Right lobe of liver (tissue), 6 donors: ENCODE results near the gene C6orf47. TPM values are rescaled to one million over a fixed set of nuclear protein-coding genes. Genes with fewer than 3 reads are reported as not detected.

ENCODE experiments used
- ATAC-seq, 4 donors: fragments of 200-7000 bp; cut with Tn5 transposase; one replicate each; pipeline ENCODE4 v1.9.1; 2020; ENCODE audit warnings: mild to moderate bottlenecking in 4 of 4, moderate library complexity in 4 of 4
- DNase-seq, 3 donors: peaks; one replicate each; pipeline ENCODE4 v3.0.0-alpha.2; 2020
- H3K27ac ChIP-seq, 3 donors: fragments of 200-600 bp; one replicate each; pipeline ENCODE4 v1.8.0; 2022
- H3K27me3 ChIP-seq, 2 donors: fragments of 200-600 bp; one replicate each; pipeline ENCODE4 v1.8.0; 2022
- H3K36me3 ChIP-seq, 4 donors: fragments of 200-600 bp; sonication (generic) in 1 of 4; one replicate each; pipeline versions ENCODE4 v1.5.1 to v1.8.0; 2017 to 2022; ENCODE audit warnings: control low read depth in 1 of 4
- H3K4me1 ChIP-seq, 4 donors: fragments of 200-600 bp; sonication (generic) in 1 of 4; one replicate each; pipeline versions ENCODE4 v1.5.1 to v1.8.0; 2017 to 2022; ENCODE audit warnings: control low read depth in 1 of 4
- H3K4me3 ChIP-seq, 3 donors: fragments of 200-600 bp; one replicate each; pipeline ENCODE4 v1.8.0; 2022
- H3K9me3 ChIP-seq, 4 donors: fragments of 200-600 bp; sonication (generic) in 1 of 4; one replicate each; pipeline versions ENCODE4 v1.5.1 to v1.8.0; 2017 to 2022; ENCODE audit warnings: control low read depth in 1 of 4
- POLR2A ChIP-seq: fragments of 450-650 bp; IDR thresholded peaks from one replicate; pipeline ENCODE4 v1.6.1; 2017; ENCODE audit warnings: antibody characterized with exemption, mild to moderate bottlenecking
- WGBS: methylation state at CpG from one replicate; pipeline ENCODE4 v1.1.6; 2018; ENCODE audit warnings: low coverage, low lambda C conversion rate; ENCODE audit not compliant: insufficient coverage; ENCODE audit errors: missing lambda C conversion rate; 5-methylcytosine and 5-hydroxymethylcytosine counted together
- intact Hi-C, 2 donors: fragments of 100-400 bp; cut with DNase I; formaldehyde crosslinking; loops; one replicate each; pipeline versions ENCODE4 v1.11.2 to v1.14.1; 2022
- total RNA-seq, 6 experiments: library from RNA; depleted of rRNA in 2 of 6; stranded (reverse); fragments of >200 nt in 2 of 6; fragmentation: NEBNext Ultra II Directional in 3 of 6; extraction: Animal tissue kit (Norgen Biotek cat#: 25700) in 3 of 6; gene quantifications; one replicate each; pipeline versions ENCODE4 v1.1.0 to v1.2.4, GENCODE V29; 2016 to 2023
- TF ChIP-seq, protein P1 (sequence below), 4 donors: fragments of 200-600 bp in 3 of 4; fragments of 450-650 bp in 1 of 4; IDR thresholded peaks; one replicate each; pipeline versions ENCODE4 v1.5.1 to v1.8.0; 2016 to 2022; ENCODE audit warnings: antibody characterized with exemption in 4 of 4, mild to moderate bottlenecking in 2 of 4
- donor health status: DM: no; HTN: yes; CAD: no.
- donor health status: DM: no; HTN: no; CAD: no.
- donor health status: DM: no; HTN: no; CAD: no.
- donor health status: DM: no; HTN: yes; CAD: no.
- donor health status: DM: no; HTN: yes; CAD: no.

The C6orf47 gene
- total RNA-seq, 6 experiments from 2014 or later = 6.6 to 8.7 (median 7.6) TPM

DNA sequence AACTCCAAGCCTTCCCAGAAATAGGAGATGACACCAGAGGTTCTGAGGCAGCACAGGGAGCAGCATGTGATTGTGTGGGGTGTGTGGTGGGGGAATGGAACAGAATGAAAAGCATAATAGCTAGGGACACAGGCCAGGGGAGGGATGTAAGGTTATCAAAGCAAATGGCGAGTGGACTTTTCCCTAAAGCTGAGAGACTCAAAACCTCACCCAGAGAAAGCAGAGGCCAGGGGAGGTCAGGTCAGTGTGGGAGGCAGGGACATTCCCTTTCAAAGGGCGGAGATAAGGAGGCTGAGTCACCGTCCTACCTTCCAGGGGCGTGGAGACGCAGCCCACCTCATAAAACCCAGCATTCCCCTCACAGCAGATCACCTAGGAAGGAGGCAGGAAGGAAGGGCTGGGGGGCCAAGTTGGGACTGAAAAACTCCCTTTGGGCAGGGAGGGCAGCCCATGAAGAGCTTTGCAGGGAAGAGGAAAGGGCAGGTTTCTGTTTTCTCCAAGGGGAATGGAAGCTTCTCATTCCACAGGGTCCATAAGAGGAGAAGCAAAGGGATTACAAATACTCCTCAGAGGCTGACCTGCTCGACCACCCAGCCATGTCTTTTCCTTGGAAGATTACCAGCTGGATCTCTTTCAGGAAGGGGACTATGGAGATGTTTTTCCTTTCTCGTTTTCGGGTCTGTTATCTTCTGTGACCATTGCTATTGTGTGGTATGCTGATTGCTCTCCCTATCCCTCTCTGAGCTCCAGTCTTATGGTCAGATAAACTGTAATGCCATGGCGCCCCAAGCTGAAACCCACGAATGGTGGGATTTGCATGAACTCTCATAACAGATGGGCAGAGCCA lies 29.9 kb upstream of the C6orf47 start:
- intact Hi-C loops = no loop called here
- Histone ChIP-seq H3K4me3 (no peak overlapping the region), H3K27me3 (no peaks in the 10 kb centered on the region), H3K27ac (no peak overlapping the region), H3K4me1 (no peaks in the 10 kb centered on the region), H3K36me3 (peaks cover 0 to 81% (median 24%) of the 10 kb centered on the region in 4 donors), H3K9me3 (no peaks in the 10 kb centered on the region)
- 40% methylated on average over 9 of the region's 10 CpGs for WGBS
- TF ChIP-seq, protein P1, sequence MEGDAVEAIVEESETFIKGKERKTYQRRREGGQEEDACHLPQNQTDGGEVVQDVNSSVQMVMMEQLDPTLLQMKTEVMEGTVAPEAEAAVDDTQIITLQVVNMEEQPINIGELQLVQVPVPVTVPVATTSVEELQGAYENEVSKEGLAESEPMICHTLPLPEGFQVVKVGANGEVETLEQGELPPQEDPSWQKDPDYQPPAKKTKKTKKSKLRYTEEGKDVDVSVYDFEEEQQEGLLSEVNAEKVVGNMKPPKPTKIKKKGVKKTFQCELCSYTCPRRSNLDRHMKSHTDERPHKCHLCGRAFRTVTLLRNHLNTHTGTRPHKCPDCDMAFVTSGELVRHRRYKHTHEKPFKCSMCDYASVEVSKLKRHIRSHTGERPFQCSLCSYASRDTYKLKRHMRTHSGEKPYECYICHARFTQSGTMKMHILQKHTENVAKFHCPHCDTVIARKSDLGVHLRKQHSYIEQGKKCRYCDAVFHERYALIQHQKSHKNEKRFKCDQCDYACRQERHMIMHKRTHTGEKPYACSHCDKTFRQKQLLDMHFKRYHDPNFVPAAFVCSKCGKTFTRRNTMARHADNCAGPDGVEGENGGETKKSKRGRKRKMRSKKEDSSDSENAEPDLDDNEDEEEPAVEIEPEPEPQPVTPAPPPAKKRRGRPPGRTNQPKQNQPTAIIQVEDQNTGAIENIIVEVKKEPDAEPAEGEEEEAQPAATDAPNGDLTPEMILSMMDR (IDR thresholded peaks at IDR 0.05) = no peak
- DNase-seq = no peak
- ATAC-seq = peak in 2 of 4 donors; percentile 20 to 84

DNA sequence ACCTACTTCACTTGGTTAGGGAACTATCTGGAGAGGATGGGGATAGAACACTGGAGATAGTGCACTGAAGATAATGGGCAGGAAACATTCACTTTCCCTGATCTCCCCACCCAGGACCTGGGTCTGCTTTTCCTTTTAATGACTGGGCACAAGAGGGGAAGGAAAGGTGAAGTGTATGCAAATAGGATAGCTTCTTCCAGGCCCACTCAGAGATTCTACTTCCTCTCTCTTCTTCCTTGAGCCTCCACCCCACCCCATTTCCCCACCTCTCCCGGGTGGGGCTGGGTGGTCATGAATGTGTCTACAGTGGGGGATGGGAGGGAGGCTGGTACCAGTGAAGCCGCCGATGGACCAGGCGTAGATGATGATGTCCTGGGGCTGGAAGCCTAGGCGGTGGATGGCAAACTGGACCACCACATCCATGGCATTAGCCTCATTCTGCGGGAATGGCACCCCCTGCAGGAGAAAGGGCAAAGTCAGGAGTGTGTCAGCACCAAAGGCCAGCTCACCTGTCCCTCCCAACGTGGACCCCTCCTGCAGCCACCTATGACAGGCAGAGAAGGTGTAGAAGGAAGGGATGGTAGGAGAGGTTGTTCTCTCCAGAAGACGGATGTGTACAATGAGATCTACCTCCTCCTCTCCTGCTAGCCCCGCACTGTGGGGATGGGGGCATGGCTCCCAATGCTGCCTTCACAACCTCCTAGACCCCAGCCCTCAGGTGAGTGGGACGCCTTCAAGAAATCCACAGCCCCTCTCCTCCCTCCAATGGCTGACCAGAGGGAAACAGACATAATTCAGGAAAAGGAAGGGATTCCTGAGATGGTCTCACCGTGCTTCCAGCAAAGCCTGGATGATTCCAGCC lies 28.9 kb upstream of the C6orf47 start:
- H3K36me3 ChIP-seq = peaks cover 0 to 72% (median 21%) of the 10 kb centered on the region in 4 donors
- no peaks in the 10 kb centered on the region for H3K9me3 ChIP-seq
- no peak overlapping the region for H3K4me3 ChIP-seq
- DNase-seq (no peak), ATAC-seq (no peak)
- no peaks in the 10 kb centered on the region for H3K4me1 ChIP-seq
- TF ChIP-seq POLR2A = no peak
- TF ChIP-seq, protein P1 (IDR thresholded peaks at IDR 0.05) = peak in 3 of 4 donors; percentile 5 to 29 (median 29)
- no peaks in the 10 kb centered on the region for H3K27me3 ChIP-seq
- WGBS = 70% methylated on average over 5 of the region's 11 CpGs
- intact Hi-C loops = loop anchor here (10.0 kb wide), 1 partner anchor 75 kb away; the partner anchor contains the start of gene SAPCD1 (in 2 of the 2)
- no peak overlapping the region for H3K27ac ChIP-seq

DNA sequence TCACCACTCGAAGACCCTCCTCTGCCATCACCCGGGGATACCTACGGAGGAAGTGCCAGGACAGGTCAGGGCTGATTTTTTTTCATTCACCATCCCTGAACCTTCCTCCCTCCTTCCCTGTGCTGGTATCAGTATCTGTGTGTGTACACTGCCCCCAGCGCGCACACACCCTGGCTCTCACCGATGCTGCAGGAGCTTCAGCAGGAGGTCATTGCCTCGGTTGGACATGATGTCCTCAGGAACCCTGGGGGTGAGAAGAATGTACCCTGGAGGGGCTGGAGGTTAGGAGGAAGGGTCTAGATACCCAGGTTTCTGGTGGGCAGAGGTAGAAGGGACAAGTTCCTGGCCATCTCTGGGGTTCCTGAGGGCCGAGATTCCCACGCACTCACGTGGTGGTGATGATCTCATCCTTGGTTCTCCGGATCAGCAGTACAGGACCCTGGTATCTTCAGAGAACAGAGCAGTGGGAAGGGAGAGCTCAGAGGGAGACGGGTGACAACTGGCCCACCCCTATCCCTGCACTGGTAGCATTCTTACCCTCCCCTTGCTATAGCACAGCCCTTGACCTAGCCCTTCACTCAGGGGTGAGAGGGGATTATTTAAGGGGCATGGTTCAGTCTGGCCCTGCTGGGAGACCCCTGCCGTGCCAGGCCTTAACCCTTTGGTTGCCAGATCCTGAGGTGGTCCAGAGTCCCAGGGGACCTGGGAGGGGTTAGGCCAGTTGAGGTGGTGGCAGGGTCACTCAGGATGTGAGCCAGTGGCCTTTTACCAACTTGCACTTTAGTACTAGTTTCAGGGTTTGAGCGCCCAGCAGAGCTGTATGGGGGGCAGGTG lies 27.5 kb upstream of the C6orf47 start:
- Histone ChIP-seq H3K4me1 (no peaks in the 10 kb centered on the region), H3K4me3 (no peak overlapping the region), H3K36me3 (peaks cover 0 to 58% (median 21%) of the 10 kb centered on the region in 4 donors), H3K27me3 (no peaks in the 10 kb centered on the region), H3K9me3 (no peaks in the 10 kb centered on the region), H3K27ac (no peak overlapping the region)
- DNase-seq = no peak
- TF ChIP-seq POLR2A = no peak
- TF ChIP-seq, protein P1 (IDR thresholded peaks at IDR 0.05) = no peak
- no peak for ATAC-seq
- 93% methylated on average over 6 of the region's 14 CpGs for WGBS
- intact Hi-C loops = loop anchor here (10.0 kb wide), 1 partner anchor 77 kb away; the partner anchor contains the start of gene SAPCD1 (in 2 of the 2)

DNA sequence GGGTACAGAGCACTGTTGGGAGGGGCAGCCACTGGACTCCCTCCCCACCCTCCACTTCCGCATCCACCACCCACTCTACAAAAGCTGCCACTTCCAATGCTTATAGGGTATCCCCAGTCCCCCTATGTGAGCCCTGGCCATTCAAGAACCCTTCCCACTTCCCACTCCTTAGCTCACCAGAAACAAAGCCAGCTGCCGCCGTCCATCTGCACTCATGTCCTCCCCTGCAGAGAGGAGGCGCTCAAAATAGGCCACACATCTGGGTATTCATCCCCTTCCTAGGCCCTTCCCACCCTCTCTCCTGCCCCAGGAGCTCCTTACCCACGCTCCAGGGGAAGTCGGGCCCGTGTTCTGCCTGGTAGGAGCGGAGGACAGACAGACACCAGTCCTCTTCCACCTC lies 26.7 kb upstream of the C6orf47 start:
- no peak for ATAC-seq
- intact Hi-C loops = loop anchor here (10.0 kb wide), 1 partner anchor 77 kb away; the partner anchor contains the start of gene SAPCD1 (in 2 of the 2)
- DNase-seq = no peak
- H3K4me1 ChIP-seq = peaks cover 0 to 5% (median 0%) of the 10 kb centered on the region in 4 donors
- H3K9me3 ChIP-seq = no peaks in the 10 kb centered on the region
- H3K27me3 ChIP-seq = no peaks in the 10 kb centered on the region
- no peak overlapping the region for H3K4me3 ChIP-seq
- H3K36me3 ChIP-seq = peaks cover 0 to 52% (median 21%) of the 10 kb centered on the region in 4 donors
- WGBS = 74% methylated on average over 5 of the region's 8 CpGs
- H3K27ac ChIP-seq = no peak overlapping the region
- TF ChIP-seq POLR2A = no peak
